Panc1 (cell line): ENCODE measurements around the gene PBRM1. TPM values are rescaled to one million over a fixed set of nuclear protein-coding genes. Genes with fewer than 3 reads are reported as not detected.

Experiments
- ATAC-seq: fragments of 200-7000 bp; cut with Tn5 transposase; 2 replicates; pipeline ENCODE4 v1.9.1; 2020; ENCODE audit warnings: mild to moderate bottlenecking, moderate library complexity
- BruUV-seq: library from RNA; stranded (reverse); fragments of 400-500 nt; replicated peaks from 2 replicates; lab custom pipeline; 2021; lab: Mats Ljungman, UMichigan
- CTCF ChIA-PET: fragments of 300-600 bp; sonication (Branson Sonifier 250); formaldehyde crosslinking; loops from one replicate; lab custom pipeline; 2022; ENCODE audit warnings: antibody characterized with exemption; lab: Charles Lee
- POLR2A ChIA-PET: fragments of 300-600 bp; sonication (Branson Sonifier 250); formaldehyde crosslinking; loops from one replicate; lab custom pipeline; 2022; ENCODE audit warnings: antibody characterized with exemption; lab: Charles Lee
- DNase-seq: peaks from one replicate; pipeline ENCODE4 v3.0.0-alpha.2; 2010; ENCODE audit warnings: low read depth, low spot score
- H3K27ac ChIP-seq: 2 replicates; pipeline ENCODE4 v1.5.1; 2011; ENCODE audit warnings: mild to moderate bottlenecking, low read length, inconsistent platforms
- H3K27me3 ChIP-seq: fragments of 200-500 bp; sonication (Bioruptor generic); 2 replicates; pipeline ENCODE4 v1.6.0; 2014; ENCODE audit warnings: low read length, inconsistent platforms; ENCODE audit not compliant: control insufficient read depth, insufficient read depth
- H3K36me3 ChIP-seq: fragments of 200-500 bp; sonication (Bioruptor generic); 2 replicates; pipeline ENCODE4 v1.5.1; 2014; ENCODE audit warnings: inconsistent platforms, mild to moderate bottlenecking, low read length, moderate library complexity; ENCODE audit not compliant: control insufficient read depth, insufficient read depth
- H3K4me1 ChIP-seq: 2 replicates; pipeline ENCODE4 v1.5.1; 2011; ENCODE audit warnings: inconsistent platforms, mild to moderate bottlenecking, low read length, moderate library complexity; ENCODE audit not compliant: control insufficient read depth, insufficient read depth
- H3K4me3 ChIP-seq, 2 experiments: 2 replicates each; pipeline ENCODE4 v1.5.1; 2011 to 2012; ENCODE audit warnings: low read depth in 2 of 2, low read length in 2 of 2, mild to moderate bottlenecking in 2 of 2, inconsistent platforms in 1 of 2, moderate library complexity in 1 of 2
- H3K9me3 ChIP-seq: fragments of 200-500 bp; sonication (Bioruptor generic); 2 replicates; pipeline ENCODE4 v1.5.1; 2014; ENCODE audit warnings: low read depth, mild to moderate bottlenecking, inconsistent platforms, low read length, moderate library complexity; ENCODE audit not compliant: control insufficient read depth, insufficient read depth
- CTCF ChIP-seq: fragments of 450-650 bp; IDR thresholded peaks from 2 replicates; pipeline ENCODE4 v1.5.1; 2017; ENCODE audit warnings: mild to moderate bottlenecking
- POLR2AphosphoS5 ChIP-seq: IDR thresholded peaks from 2 replicates; pipeline ENCODE4 v1.6.1; 2012; ENCODE audit warnings: mild to moderate bottlenecking, low read depth, low read length, moderate library complexity
- REST ChIP-seq, 2 experiments: IDR thresholded peaks; 2 replicates each; pipeline ENCODE4 v1.6.1; 2011 to 2012; ENCODE audit warnings: low read depth in 2 of 2, control low read depth in 1 of 2, low read length in 1 of 2, mild to moderate bottlenecking in 1 of 2, moderate library complexity in 1 of 2; ENCODE audit not compliant: insufficient read depth in 1 of 2
- SIN3A ChIP-seq: IDR thresholded peaks from 2 replicates; pipeline ENCODE4 v1.6.1; 2012; ENCODE audit warnings: low read depth, mild to moderate bottlenecking, low read length, moderate library complexity, borderline replicate concordance; ENCODE audit not compliant: insufficient read depth
- TCF7L2 ChIP-seq: IDR thresholded peaks from 2 replicates; pipeline ENCODE4 v1.6.1; 2011; ENCODE audit warnings: mild to moderate bottlenecking, low read depth, low read length, inconsistent platforms
- in situ Hi-C: cut with HindIII; loops from 2 replicates; pipeline ENCODE4 v1.10.0; 2016; ENCODE audit warnings: low sequenced_read_pairs, low pct_unique_long_range_greater_than_20kb
- intact Hi-C: fragments of 100-400 bp; cut with micrococcal nuclease; formaldehyde crosslinking; loops from one replicate; pipeline ENCODE4 v1.10.0; 2022; ENCODE audit not compliant: unreplicated experiment
- total RNA-seq: library from RNA; stranded (reverse); gene quantifications from one replicate; pipeline ENCODE4 v1.2.1, GENCODE V29; 2021; ENCODE audit not compliant: unreplicated experiment

The PBRM1 gene
- total RNA-seq, 1 experiment from 2014 or later, result 43.5 TPM

- DNase-seq (no peak), ATAC-seq (peak; percentile 97)
- H3K9me3 ChIP-seq, result no peaks in the 10 kb centered on the region
- no TSS peak for BruUV-seq
- peaks cover 16% of the 10 kb centered on the region for H3K36me3 ChIP-seq
- ChIA-PET POLR2A (interaction anchor here (0.6 to 0.7 kb wide), 2 partner anchors 65 to 76 kb away, joined by 3 to 9 read pairs; no protein-coding TSS in a partner anchor), CTCF (no interaction called here)
- in situ Hi-C loops, result no loop called here
- intact Hi-C loops, result no loop called here
- peak within 1 kb of the TSS; percentile 75 for H3K27ac ChIP-seq
- peaks cover 17% of the 10 kb centered on the region for H3K4me1 ChIP-seq
- no peak for TF ChIP-seq CTCF
- peak; percentile 75 for TF ChIP-seq POLR2AphosphoS5
- 0 out of 2 replicates have a peak, but pooled peaks have one; percentile 69 for TF ChIP-seq SIN3A
- no peaks in the 10 kb centered on the region for H3K27me3 ChIP-seq
- H3K4me3 ChIP-seq, result peak within 1 kb of the TSS; percentile 64 to 99
Measured at GRCh38 chr3:52705688-52706686, 20.3 kb upstream of the PBRM1 start, which contains the start of the genes GLT8D1 and SPCS1. Gene GLT8D1 (minus strand): TSS chr3:52705791. CDS start chr3:52700460, 5,331 bp downstream. Gene SPCS1 (plus strand): TSS chr3:52706106. CDS start chr3:52706247, 141 bp downstream.

GRCh38 chr3:52705438-52705687, 19.6 kb upstream of the PBRM1 start:
- no TSS peak for BruUV-seq
- no peaks in the 10 kb centered on the region for H3K27me3 ChIP-seq
- peaks cover 17% of the 10 kb centered on the region for H3K4me1 ChIP-seq
- peaks cover 16% of the 10 kb centered on the region for H3K36me3 ChIP-seq
- TF ChIP-seq TCF7L2 (no peak), POLR2AphosphoS5 (no peak), CTCF (no peak), REST (IDR thresholded peaks at IDR 0.05; ENCODE audit: insufficient read depth in 1 of 2, low read depth in 2 of 2, low read length in 1 of 2) (no peak), SIN3A (no peak)
- no peak for DNase-seq
- in situ Hi-C loops, result no loop called here
- peak overlapping the region; percentile 75 for H3K27ac ChIP-seq
- intact Hi-C loops, result no loop called here
- POLR2A ChIA-PET, result interaction anchor here (0.6 kb wide), 1 partner anchor 77 kb away, joined by 3 read pairs; no protein-coding TSS in a partner anchor
- peak; percentile 69 for ATAC-seq
- CTCF ChIA-PET, result no interaction called here
- H3K9me3 ChIP-seq, result no peaks in the 10 kb centered on the region
- peak overlapping the region; percentile 64 to 99 for H3K4me3 ChIP-seq
